GM18909 (cell line): ENCODE data around the gene TOP2B.

Experiments used
- ATAC-seq: cut with Tn5 transposase; IDR thresholded peaks from one replicate; pipeline ENCODE4 v1.9.1; 2021; ENCODE audit warnings: mild to moderate bottlenecking; ENCODE audit not compliant: unreplicated experiment, poor library complexity

The TOP2B gene

GRCh38 chr3:25674670-25675069, 10.0 kb upstream of the TOP2B start:
- ATAC-seq: no peak

GRCh38 chr3:25673738-25674298, 9.1 kb upstream of the TOP2B start:
- no peak for ATAC-seq

GRCh38 chr3:25665315-25666280, 891 bp upstream of the TOP2B start:
- peak; percentile 30 for ATAC-seq

GRCh38 chr3:25663869-25664811, 567 bp downstream of the TOP2B start:
- ATAC-seq: peak; percentile 37

GRCh38 chr3:25663347-25663868, 1.3 kb downstream of the TOP2B start:
- peak; percentile 26 for ATAC-seq

- no peak for ATAC-seq
These were observed 1.9 kb downstream of the TOP2B start for GRCh38 chr3:25662736-25663320.

GRCh38 chr3:25661694-25662437, 2.8 kb downstream of the TOP2B start:
- no peak for ATAC-seq

GRCh38 chr3:25658836-25659235, 5.9 kb downstream of the TOP2B start:
- ATAC-seq: no peak

GRCh38 chr3:25657293-25657692, 7.4 kb downstream of the TOP2B start:
- ATAC-seq: no peak

GRCh38 chr3:25655659-25656058, 9.0 kb downstream of the TOP2B start:
- no peak for ATAC-seq

GRCh38 chr3:25654576-25654975, 10.1 kb downstream of the TOP2B start:
- no peak for ATAC-seq

- ATAC-seq: no peak
These were observed 11.4 kb downstream of the TOP2B start for GRCh38 chr3:25653322-25653721.

GRCh38 chr3:25652921-25653320, 11.8 kb downstream of the TOP2B start:
- no peak for ATAC-seq

GRCh38 chr3:25648925-25649830, 15.5 kb downstream of the TOP2B start:
- no peak for ATAC-seq

GRCh38 chr3:25648107-25648535, 16.6 kb downstream of the TOP2B start:
- peak; percentile 99 for ATAC-seq

GRCh38 chr3:25635038-25635437, 29.7 kb downstream of the TOP2B start:
- no peak for ATAC-seq

GRCh38 chr3:25633919-25634318, 30.8 kb downstream of the TOP2B start:
- ATAC-seq: no peak

- no peak for ATAC-seq
These were observed 32.7 kb downstream of the TOP2B start for GRCh38 chr3:25631989-25632388.
